Mucosa of descending colon (tissue), 3 donors: Measurements from ENCODE around the gene RPTOR. TPM values are rescaled to one million over a fixed set of nuclear protein-coding genes. Genes with fewer than 3 reads are reported as not detected.

Experiments used
- ATAC-seq: fragments of 200-7000 bp; cut with Tn5 transposase; one replicate; pipeline ENCODE4 v1.9.1; 2020; ENCODE audit warnings: mild to moderate bottlenecking, moderate library complexity
- DNase-seq, 3 donors: peaks; one replicate each; pipeline ENCODE4 v3.0.0-alpha.2; 2020
- H3K36me3 ChIP-seq: fragments of 200-600 bp; one replicate; pipeline ENCODE4 v1.8.0; 2021; ENCODE audit warnings: low read depth, mild to moderate bottlenecking
- H3K4me1 ChIP-seq: fragments of 200-600 bp; one replicate; pipeline ENCODE4 v1.8.0; 2021; ENCODE audit warnings: low read depth, mild to moderate bottlenecking
- H3K4me3 ChIP-seq: fragments of 200-600 bp; one replicate; pipeline ENCODE4 v1.8.0; 2021; ENCODE audit warnings: mild to moderate bottlenecking
- H3K9me3 ChIP-seq: fragments of 200-600 bp; one replicate; pipeline ENCODE4 v1.8.0; 2021; ENCODE audit warnings: mild to moderate bottlenecking
- intact Hi-C, 2 donors: fragments of 100-400 bp; cut with DNase I in 1 of 2; cut with micrococcal nuclease in 1 of 2; formaldehyde crosslinking; loops; one replicate each; pipeline versions ENCODE4 v1.11.0 to v1.11.1; 2022; cut with DNase I, micrococcal nuclease
- total RNA-seq, 3 donors: library from RNA; stranded (reverse); fragmentation: NEBNext Ultra II Directional in 2 of 3; extraction: Animal tissue kit (Norgen Biotek cat#: 25700) in 2 of 3; gene quantifications; one replicate each; pipeline versions ENCODE4 v1.2.1 to v1.2.4, GENCODE V29; 2021 to 2023
- TF ChIP-seq, protein P1 (sequence below): fragments of 200-600 bp; IDR thresholded peaks from one replicate; pipeline ENCODE4 v1.8.0; 2022; ENCODE audit warnings: antibody characterized with exemption, mild to moderate bottlenecking
- donor health status: DM: no; HTN: no; CAD: no; lungs with moderate emphysema.
- donor health status: DM: no; HTN: no; CAD: no.
- donor health status: DM: no; HTN: yes; CAD: no.

Gene RPTOR
- total RNA-seq, 3 donors from 2014 or later: 30.5 to 44.4 (median 37.2) TPM

- no peaks in the 10 kb centered on the region for H3K9me3 ChIP-seq
- intact Hi-C loops: no loop called here
- H3K4me1 ChIP-seq: no peaks in the 10 kb centered on the region
- no peak overlapping the region for H3K4me3 ChIP-seq
- H3K36me3 ChIP-seq: no peaks in the 10 kb centered on the region
- DNase-seq: peak in 1 of 3 donors; percentile 48
- ATAC-seq: no peak
- TF ChIP-seq, protein P1, sequence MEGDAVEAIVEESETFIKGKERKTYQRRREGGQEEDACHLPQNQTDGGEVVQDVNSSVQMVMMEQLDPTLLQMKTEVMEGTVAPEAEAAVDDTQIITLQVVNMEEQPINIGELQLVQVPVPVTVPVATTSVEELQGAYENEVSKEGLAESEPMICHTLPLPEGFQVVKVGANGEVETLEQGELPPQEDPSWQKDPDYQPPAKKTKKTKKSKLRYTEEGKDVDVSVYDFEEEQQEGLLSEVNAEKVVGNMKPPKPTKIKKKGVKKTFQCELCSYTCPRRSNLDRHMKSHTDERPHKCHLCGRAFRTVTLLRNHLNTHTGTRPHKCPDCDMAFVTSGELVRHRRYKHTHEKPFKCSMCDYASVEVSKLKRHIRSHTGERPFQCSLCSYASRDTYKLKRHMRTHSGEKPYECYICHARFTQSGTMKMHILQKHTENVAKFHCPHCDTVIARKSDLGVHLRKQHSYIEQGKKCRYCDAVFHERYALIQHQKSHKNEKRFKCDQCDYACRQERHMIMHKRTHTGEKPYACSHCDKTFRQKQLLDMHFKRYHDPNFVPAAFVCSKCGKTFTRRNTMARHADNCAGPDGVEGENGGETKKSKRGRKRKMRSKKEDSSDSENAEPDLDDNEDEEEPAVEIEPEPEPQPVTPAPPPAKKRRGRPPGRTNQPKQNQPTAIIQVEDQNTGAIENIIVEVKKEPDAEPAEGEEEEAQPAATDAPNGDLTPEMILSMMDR: no peak
These were observed 277.5 kb downstream of the RPTOR start for GRCh38 chr17:80822021-80822699.

DNA sequence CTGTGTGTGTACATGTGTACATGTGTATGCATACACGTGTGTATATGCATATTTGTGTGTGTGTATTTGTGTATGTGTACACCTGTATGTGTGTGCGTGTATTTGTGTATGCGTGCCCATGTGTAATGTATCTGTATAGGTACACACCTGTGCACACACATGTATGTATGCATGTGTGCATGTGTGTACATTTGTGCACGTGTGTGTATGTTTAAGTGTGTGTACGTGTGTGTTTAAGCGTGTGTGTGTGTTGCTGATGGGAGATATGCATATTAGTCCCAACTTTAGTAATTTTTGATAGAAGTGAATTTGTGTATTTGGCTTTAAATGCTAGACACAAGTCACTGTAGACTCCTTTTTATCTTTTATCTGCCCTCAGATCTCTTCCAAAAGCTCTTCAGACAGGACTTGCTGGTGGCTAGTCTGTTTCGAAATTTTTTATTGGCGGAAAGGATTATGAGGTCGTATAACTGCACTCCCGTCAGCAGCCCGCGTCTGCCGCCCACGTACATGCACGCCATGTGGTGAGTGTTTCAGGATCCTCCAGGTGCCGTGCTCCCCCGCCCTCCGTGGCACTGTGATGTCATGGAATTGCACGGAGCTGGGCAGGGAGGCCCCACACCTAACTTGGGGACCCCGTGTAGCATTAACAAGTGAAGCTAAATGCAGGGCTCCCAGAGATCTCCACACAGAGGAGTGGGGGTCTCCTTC, 278.2 kb downstream of the RPTOR start:
- ATAC-seq: no peak
- no peaks in the 10 kb centered on the region for H3K9me3 ChIP-seq
- no peak overlapping the region for H3K4me3 ChIP-seq
- intact Hi-C loops: no loop called here
- H3K36me3 ChIP-seq: no peaks in the 10 kb centered on the region
- TF ChIP-seq, protein P1: no peak
- DNase-seq: peak in 1 of 3 donors; percentile 44
- no peaks in the 10 kb centered on the region for H3K4me1 ChIP-seq

DNA sequence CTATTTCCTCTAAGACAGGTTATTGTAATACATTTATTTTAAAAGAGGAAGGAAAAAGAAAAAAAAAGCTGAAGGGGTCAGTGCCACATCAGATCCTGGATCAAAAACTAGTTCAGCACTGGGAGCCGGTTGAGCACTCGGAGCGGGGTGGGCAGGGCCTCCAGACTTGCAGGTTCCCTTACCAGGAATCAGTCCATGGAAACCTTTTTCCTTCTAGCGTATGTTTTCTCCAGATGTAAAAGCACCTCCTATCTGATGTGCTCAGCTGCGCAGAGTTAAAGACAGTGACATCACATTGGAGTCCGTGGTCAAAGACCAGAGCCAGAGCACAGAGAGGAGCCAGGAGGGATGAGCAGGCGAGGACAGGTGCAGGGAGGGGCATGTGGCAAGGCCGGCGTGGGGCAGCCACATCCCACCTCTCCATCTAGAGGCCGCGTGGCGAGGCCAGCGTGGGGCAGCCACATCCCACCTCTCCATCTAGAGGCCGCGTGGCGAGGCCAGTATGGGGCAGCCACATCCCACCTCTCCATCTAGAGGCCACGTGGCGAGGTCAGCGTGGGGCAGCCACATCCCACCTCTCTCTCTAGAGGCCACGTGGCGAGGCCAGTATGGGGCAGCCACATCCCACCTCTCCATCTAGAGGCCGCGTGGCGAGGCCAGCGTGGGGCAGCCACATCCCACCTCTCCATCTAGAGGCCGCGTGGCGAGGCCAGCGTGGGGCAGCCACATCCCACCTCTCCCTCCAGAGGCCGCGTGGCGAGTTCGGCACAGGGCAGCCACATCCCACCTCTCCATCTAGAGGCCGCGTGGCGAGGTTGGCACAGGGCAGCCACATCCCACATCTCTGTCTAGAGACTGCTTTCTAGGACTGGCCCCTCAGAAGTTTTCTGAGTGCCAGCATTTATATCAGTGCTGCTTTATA, 280.2 kb downstream of the RPTOR start:
- ATAC-seq (no peak), DNase-seq (no peak)
- no peaks in the 10 kb centered on the region for H3K36me3 ChIP-seq
- intact Hi-C loops: no loop called here
- no peaks in the 10 kb centered on the region for H3K9me3 ChIP-seq
- no peak overlapping the region for H3K4me3 ChIP-seq
- TF ChIP-seq, protein P1: no peak
- H3K4me1 ChIP-seq: no peaks in the 10 kb centered on the region

DNA sequence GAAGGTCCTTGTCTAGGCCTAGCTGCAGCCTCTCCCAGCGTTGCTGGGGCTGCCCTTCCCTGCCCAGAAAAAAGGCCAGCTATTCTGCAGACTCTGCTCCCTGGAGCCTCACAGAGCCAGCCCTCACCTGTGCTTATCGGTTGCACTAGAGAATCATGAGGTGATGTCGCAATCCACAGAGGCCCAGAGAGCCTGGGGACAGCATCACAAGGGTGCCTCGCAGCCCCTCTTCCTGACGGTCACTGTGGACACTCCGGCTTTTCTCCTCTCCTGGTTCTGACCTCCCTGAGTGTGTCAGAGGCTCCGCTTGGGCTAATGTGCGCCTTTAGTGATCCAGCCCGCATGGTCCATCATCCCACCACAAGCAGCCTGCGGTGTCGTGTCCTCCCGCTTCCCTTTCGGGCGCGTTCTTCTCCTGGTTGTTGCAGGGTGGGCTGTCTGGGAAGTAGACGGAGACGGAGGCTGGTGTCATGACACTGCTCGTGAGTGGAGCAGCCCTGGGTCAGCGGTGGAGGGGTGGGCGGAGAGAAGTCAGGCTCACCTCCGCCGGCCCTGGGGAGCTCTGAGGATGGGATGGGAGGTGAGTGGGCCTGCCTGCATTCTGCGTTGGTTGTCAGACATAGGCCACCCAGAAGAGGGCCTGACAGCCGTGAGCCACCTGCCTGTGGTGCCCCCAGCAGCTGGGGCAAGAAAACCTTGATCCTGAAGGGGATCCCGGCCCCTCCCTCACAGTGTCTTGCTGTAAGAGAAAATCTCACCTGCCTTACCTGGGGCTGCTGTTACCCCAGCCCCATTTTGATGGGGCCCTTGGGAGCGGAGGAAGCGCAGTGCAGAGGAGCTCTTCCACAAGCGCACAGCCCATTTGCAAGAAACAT, 281.1 kb downstream of the RPTOR start:
- DNase-seq (no peak), ATAC-seq (no peak)
- TF ChIP-seq, protein P1: no peak
- Histone ChIP-seq H3K9me3 (no peaks in the 10 kb centered on the region), H3K36me3 (no peaks in the 10 kb centered on the region), H3K4me1 (no peaks in the 10 kb centered on the region), H3K4me3 (no peak overlapping the region)
- intact Hi-C loops: no loop called here
